OCI-LY3 (cell line): ENCODE data around the gene DNAAF5.

Experiments used
- H2AFZ ChIP-seq: fragments of 200-600, 300-600 bp; shearing (Covaris generic); 2 replicates; pipeline ENCODE4 v1.6.0; 2014; ENCODE audit warnings: antibody characterized with exemption, low read depth, low read length
- H3K27ac ChIP-seq: fragments of 200-600, 300-600 bp; sonication (generic); 2 replicates; pipeline ENCODE4 v1.5.1; 2014; ENCODE audit warnings: mild to moderate bottlenecking, low read length, moderate library complexity, mixed read lengths
- H3K27me3 ChIP-seq: fragments of 200-600, 300-600 bp; sonication (generic); 2 replicates; pipeline ENCODE4 v1.6.1; 2014; ENCODE audit warnings: low read depth, low read length, mixed read lengths
- H3K36me3 ChIP-seq: fragments of 200-600, 300-600 bp; sonication (generic); replicated peaks from 2 replicates; pipeline ENCODE3; 2014; ENCODE audit warnings: low read depth, low read length, mixed read lengths
- H3K4me1 ChIP-seq: fragments of 300-600, 200-600 bp; sonication (generic); 2 replicates; pipeline ENCODE4 v1.6.1; 2014; ENCODE audit warnings: low read length, mixed read lengths
- H3K4me2 ChIP-seq: fragments of 200-600, 300-600 bp; sonication (generic); 2 replicates; pipeline ENCODE4 v1.6.1; 2014; ENCODE audit warnings: low read length, mixed read lengths
- H3K4me3 ChIP-seq: fragments of 300-600, 200-600 bp; sonication (generic); 2 replicates; pipeline ENCODE4 v1.5.1; 2014; ENCODE audit warnings: antibody characterized with exemption, mild to moderate bottlenecking, low read length, moderate library complexity
- H3K79me2 ChIP-seq: fragments of 300-600, 200-600 bp; shearing (Covaris generic); 2 replicates; pipeline ENCODE4 v1.6.1; 2014; ENCODE audit warnings: mild to moderate bottlenecking, low read length, mixed read lengths
- H3K9ac ChIP-seq: fragments of 300-600, 200-600 bp; shearing (Covaris generic); 2 replicates; pipeline ENCODE4 v1.6.0; 2014; ENCODE audit warnings: mild to moderate bottlenecking, low read length, moderate library complexity
- H3K9me3 ChIP-seq: fragments of 200-600, 300-600 bp; shearing (Covaris generic); 2 replicates; pipeline ENCODE4 v1.6.1; 2014; ENCODE audit warnings: low read length, mixed read lengths; ENCODE audit not compliant: insufficient read depth
- H4K20me1 ChIP-seq: fragments of 200-600, 300-600 bp; sonication (generic); 2 replicates; pipeline ENCODE4 v1.6.1; 2016; ENCODE audit warnings: low read length, mixed read lengths; ENCODE audit not compliant: insufficient read depth
- CTCF ChIP-seq: fragments of 200-600, 300-600 bp; sonication (generic); IDR thresholded peaks from 2 replicates; pipeline ENCODE4 v1.5.1; 2014; ENCODE audit warnings: antibody characterized with exemption, low read length, low read depth
- EZH2phosphoT487 ChIP-seq: fragments of 200-600 bp; shearing (Covaris generic); IDR thresholded peaks from 2 replicates; pipeline ENCODE4 v1.6.1; 2018; ENCODE audit warnings: antibody characterized with exemption, mixed run types, low read depth

Gene DNAAF5

GRCh38 chr7:777728-778078 lies 51.2 kb downstream of the DNAAF5 start:
- Histone ChIP-seq H2AFZ (no peak overlapping the region), H3K36me3 (peaks cover 4% of the 10 kb centered on the region), H3K4me2 (no peak overlapping the region), H3K4me3 (no peak overlapping the region), H3K79me2 (no peaks in the 10 kb centered on the region), H4K20me1 (no peaks in the 10 kb centered on the region), H3K4me1 (no peaks in the 10 kb centered on the region), H3K27ac (no peak overlapping the region), H3K9ac (no peak overlapping the region), H3K9me3 (no peaks in the 10 kb centered on the region), H3K27me3 (no peaks in the 10 kb centered on the region)
- TF ChIP-seq EZH2phosphoT487: no peak
- TF ChIP-seq CTCF: no peak

GRCh38 chr7:778271-778967 lies 51.9 kb downstream of the DNAAF5 start:
- no peak for TF ChIP-seq CTCF
- TF ChIP-seq EZH2phosphoT487: no peak
- no peaks in the 10 kb centered on the region for H3K4me1 ChIP-seq
- H2AFZ ChIP-seq: no peak overlapping the region
- no peaks in the 10 kb centered on the region for H3K79me2 ChIP-seq
- H3K27me3 ChIP-seq: no peaks in the 10 kb centered on the region
- no peak overlapping the region for H3K4me3 ChIP-seq
- no peak overlapping the region for H3K27ac ChIP-seq
- peaks cover 4% of the 10 kb centered on the region for H3K36me3 ChIP-seq
- no peaks in the 10 kb centered on the region for H3K9me3 ChIP-seq
- no peak overlapping the region for H3K9ac ChIP-seq
- H4K20me1 ChIP-seq: no peaks in the 10 kb centered on the region
- H3K4me2 ChIP-seq: no peak overlapping the region

- TF ChIP-seq CTCF (no peak), EZH2phosphoT487 (no peak)
- no peak overlapping the region for H2AFZ ChIP-seq
- no peaks in the 10 kb centered on the region for H3K9me3 ChIP-seq
- H3K4me3 ChIP-seq: no peak overlapping the region
- H3K36me3 ChIP-seq: peaks cover 4% of the 10 kb centered on the region
- no peaks in the 10 kb centered on the region for H3K4me1 ChIP-seq
- H3K27me3 ChIP-seq: no peaks in the 10 kb centered on the region
- no peak overlapping the region for H3K27ac ChIP-seq
- H3K79me2 ChIP-seq: no peaks in the 10 kb centered on the region
- no peaks in the 10 kb centered on the region for H4K20me1 ChIP-seq
- H3K4me2 ChIP-seq: no peak overlapping the region
- no peak overlapping the region for H3K9ac ChIP-seq
Observed at GRCh38 chr7:778968-779451, 52.5 kb downstream of the DNAAF5 start.

GRCh38 chr7:779480-779879 lies 53.0 kb downstream of the DNAAF5 start:
- Histone ChIP-seq H3K4me2 (no peak overlapping the region), H3K4me3 (no peak overlapping the region), H3K27ac (no peak overlapping the region), H3K36me3 (peaks cover 4% of the 10 kb centered on the region), H2AFZ (no peak overlapping the region), H3K4me1 (no peaks in the 10 kb centered on the region), H4K20me1 (no peaks in the 10 kb centered on the region), H3K9me3 (no peaks in the 10 kb centered on the region), H3K79me2 (no peaks in the 10 kb centered on the region), H3K27me3 (no peaks in the 10 kb centered on the region), H3K9ac (no peak overlapping the region)
- TF ChIP-seq CTCF (no peak), EZH2phosphoT487 (no peak)
